GM12873 (cell line): ENCODE measurements around the gene NLRP3.

Experiments
- TF ChIP-seq, protein P1 (sequence below): IDR thresholded peaks from 2 replicates; pipeline ENCODE4 v1.5.1; 2012; ENCODE audit warnings: low read depth, mild to moderate bottlenecking, moderate library complexity, low read length, control low read depth; ENCODE audit not compliant: insufficient read depth; ENCODE audit errors: missing control alignments

Gene NLRP3

GRCh38 chr1:247402120-247402675 is 13.8 kb upstream of the NLRP3 start:
- TF ChIP-seq, protein P1, sequence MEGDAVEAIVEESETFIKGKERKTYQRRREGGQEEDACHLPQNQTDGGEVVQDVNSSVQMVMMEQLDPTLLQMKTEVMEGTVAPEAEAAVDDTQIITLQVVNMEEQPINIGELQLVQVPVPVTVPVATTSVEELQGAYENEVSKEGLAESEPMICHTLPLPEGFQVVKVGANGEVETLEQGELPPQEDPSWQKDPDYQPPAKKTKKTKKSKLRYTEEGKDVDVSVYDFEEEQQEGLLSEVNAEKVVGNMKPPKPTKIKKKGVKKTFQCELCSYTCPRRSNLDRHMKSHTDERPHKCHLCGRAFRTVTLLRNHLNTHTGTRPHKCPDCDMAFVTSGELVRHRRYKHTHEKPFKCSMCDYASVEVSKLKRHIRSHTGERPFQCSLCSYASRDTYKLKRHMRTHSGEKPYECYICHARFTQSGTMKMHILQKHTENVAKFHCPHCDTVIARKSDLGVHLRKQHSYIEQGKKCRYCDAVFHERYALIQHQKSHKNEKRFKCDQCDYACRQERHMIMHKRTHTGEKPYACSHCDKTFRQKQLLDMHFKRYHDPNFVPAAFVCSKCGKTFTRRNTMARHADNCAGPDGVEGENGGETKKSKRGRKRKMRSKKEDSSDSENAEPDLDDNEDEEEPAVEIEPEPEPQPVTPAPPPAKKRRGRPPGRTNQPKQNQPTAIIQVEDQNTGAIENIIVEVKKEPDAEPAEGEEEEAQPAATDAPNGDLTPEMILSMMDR = no peak

DNA sequence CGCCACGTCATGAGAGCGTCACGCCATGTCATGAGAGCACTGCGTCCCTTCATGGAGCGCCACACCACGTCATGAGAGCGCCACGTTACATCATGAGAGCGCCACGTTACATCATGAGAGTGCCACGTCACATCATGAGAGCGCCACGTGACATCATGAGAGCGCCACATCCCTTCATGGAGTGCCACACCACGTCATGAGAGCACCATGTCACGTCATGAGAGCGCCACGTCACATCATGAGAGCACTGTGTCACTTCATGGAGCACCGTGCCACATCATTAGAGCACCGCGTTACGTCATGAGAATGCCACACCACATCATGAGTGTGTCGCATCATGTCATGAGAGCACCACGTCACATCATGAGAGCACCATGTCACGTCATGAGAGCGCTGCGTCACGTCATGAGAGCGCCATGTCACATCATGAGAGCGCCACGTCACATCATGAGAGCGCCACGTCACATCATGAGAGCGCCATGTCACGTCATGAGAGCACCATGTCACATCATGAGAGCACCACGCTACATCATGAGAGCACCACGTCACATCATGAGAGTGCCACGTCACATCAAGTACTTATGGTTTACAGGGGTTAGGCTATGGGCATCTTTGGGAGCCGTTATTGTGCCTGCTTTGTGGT is 9.8 kb upstream of the NLRP3 start:
- TF ChIP-seq, protein P1 = no peak

- TF ChIP-seq, protein P1 = no peak
These were observed 8.8 kb upstream of the NLRP3 start for GRCh38 chr1:247407180-247407616.

DNA sequence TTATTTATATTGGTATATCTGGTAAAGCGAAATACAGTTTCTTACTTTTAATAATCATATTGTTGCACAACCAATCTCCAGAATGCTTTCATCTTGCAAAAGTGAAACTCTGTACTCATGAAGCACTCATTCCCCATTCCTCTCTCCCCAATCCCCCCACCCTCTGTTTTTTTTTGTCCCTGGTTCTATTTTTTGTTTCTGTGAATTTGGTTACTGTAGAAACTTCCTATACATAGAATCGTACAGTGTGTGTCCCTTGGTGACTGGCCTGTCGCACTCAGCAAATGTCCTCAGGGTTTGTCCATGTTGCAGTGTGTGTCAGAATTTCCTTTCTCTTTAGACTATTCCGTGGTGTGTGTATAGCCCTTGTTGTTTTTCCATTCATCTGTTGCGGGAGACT is 7.9 kb upstream of the NLRP3 start:
- TF ChIP-seq, protein P1 = no peak

- TF ChIP-seq, protein P1 = no peak
These were observed 6.0 kb upstream of the NLRP3 start for GRCh38 chr1:247409869-247410544.

GRCh38 chr1:247411621-247412327 is 4.2 kb upstream of the NLRP3 start:
- TF ChIP-seq, protein P1 = no peak

DNA sequence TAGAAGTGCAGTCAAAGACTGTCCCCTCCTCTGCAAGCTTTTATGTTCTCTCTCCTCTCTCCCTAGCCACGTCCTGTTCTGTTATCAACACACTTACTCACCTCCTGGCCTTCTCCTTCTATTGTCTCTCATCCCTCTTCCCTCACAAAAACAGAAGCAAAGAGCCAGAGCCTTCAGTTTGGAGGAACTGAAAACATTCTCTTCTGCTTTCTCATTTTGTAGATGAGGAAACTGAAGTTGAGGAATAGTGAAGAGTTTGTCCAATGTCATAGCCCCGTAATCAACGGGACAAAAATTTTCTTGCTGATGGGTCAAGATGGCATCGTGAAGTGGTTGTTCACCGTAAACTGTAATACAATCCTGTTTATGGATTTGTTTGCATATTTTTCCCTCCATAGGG is 1.9 kb downstream of the NLRP3 start:
- TF ChIP-seq, protein P1 = no peak
